RPMI8226 (cell line): Measurements from ENCODE around the gene ZNF891.

Source experiments
- DNase-seq: peaks from one replicate; pipeline ENCODE4 v3.0.0-alpha.2; 2015

Gene ZNF891

DNA sequence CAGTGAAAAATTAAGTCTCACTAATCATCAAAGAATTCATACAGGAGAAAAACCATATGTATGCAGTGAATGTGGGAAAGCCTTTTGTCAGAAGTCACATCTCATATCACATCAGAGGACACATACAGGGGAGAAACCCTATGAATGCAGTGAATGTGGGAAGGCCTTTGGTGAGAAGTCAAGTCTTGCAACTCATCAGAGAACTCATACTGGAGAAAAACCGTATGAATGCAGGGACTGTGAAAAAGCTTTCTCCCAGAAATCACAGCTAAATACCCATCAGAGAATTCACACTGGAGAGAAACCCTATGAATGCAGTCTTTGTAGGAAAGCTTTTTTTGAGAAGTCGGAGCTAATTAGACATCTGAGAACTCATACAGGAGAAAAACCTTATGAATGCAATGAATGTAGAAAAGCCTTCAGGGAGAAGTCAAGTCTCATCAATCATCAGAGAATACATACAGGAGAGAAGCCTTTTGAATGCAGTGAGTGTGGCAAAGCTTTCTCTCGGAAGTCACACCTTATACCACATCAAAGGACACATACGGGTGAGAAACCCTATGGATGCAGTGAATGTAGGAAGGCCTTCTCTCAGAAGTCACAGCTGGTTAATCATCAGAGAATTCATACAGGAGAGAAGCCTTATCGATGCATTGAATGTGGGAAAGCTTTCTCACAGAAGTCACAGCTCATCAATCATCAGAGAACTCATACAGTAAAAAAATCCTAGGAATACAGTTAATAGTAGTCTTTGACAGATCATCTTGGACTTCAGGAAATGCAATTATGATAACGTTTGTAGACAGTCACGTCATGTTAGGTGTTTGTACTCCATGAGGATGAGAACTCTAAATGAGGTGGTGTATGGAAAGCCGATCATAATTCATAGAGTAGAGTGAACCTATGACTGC lies 71.6 kb downstream of the ZNF891 start:
- DNase-seq: no peak

DNA sequence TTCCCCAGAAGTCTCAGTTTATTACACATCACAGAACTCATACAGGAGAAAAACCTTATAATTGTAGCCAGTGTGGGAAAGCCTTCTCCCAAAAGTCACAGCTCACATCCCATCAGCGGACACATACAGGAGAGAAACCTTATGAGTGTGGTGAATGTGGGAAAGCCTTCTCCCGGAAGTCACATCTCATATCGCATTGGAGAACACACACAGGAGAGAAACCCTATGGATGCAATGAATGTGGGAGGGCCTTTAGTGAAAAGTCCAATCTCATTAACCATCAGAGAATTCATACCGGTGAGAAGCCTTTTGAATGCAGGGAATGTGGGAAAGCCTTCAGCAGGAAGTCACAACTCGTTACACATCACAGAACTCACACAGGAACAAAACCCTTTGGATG lies 72.6 kb downstream of the ZNF891 start:
- no peak for DNase-seq
